ENCODE data around the gene FBRSL1.
"Not testable (repeated sequence)": the region's sequence is repeated elsewhere in the genome, so short reads cannot be mapped to it uniquely, and the experiment has no call there.

The FBRSL1 gene

GRCh38 chr12:132474799-132475303, 15.1 kb upstream of the FBRSL1 start:
- not testable (repeated sequence) for H3K27ac ChIP-seq (ENCODE audit: low read length); H3K4me1 ChIP-seq (ENCODE audit: insufficient read depth, low read length); H3K9me3 ChIP-seq (ENCODE audit: insufficient read depth, low read depth, low read length); H3K9ac ChIP-seq (ENCODE audit: low read depth, low read length); H3K4me3 ChIP-seq (ENCODE audit: low read length); H3K36me3 ChIP-seq (ENCODE audit: insufficient read depth, low read depth, low read length)
- peaks cover 56% of the 10 kb centered on the region for H3K27me3 ChIP-seq (ENCODE audit: insufficient read depth, low read length)

DNA sequence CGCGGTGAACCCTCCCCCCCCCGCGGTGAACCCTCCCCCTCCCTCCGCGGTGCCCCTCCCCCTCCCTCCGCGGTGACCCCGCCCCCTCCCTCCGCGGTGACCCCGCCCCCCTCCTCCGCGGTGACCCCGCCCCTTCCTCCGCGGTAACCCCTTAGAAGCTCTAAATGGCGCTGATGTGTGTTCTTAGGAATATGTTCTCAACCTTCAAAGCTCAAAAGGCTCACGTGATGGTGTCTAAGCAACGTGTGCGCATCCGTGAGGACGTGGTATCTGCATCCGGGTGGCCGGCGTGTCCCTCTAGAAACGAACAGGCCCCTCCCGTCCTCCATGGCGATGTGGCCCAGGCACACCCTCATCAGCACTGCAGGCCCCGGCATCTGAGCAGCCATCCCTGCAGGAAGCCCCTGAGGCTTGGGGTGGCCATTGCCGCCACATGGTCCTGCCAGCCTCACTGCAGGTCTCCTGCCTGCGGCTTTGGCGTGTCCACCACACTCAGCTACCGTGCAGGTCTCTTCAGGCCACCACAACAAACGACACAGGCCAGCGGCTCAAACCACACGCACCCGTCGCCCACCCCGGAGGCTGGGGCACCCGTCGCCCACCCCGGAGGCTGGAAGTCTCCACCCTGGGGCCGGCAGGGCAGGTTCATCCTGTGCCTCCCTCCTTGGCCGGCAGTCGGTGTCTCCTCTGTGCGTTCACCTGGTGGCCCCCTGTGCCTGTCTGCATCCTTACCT, 14.5 kb upstream of the FBRSL1 start:
- Histone ChIP-seq H3K9me3 (ENCODE audit: insufficient read depth, low read depth, low read length) (no peaks in the 10 kb centered on the region), H3K9ac (ENCODE audit: low read depth, low read length) (no peak overlapping the region), H3K36me3 (ENCODE audit: insufficient read depth, low read depth, low read length) (no peaks in the 10 kb centered on the region), H3K27me3 (ENCODE audit: insufficient read depth, low read length) (peaks cover 61% of the 10 kb centered on the region), H3K27ac (ENCODE audit: low read length) (no peak overlapping the region), H3K4me3 (ENCODE audit: low read length) (no peak overlapping the region), H3K4me1 (ENCODE audit: insufficient read depth, low read length) (no peaks in the 10 kb centered on the region)

GRCh38 chr12:132476038-132476414, 13.9 kb upstream of the FBRSL1 start:
- H3K27ac ChIP-seq (ENCODE audit: low read length), result no peak overlapping the region
- no peaks in the 10 kb centered on the region for H3K9me3 ChIP-seq (ENCODE audit: insufficient read depth, low read depth, low read length)
- H3K9ac ChIP-seq (ENCODE audit: low read depth, low read length), result no peak overlapping the region
- H3K4me3 ChIP-seq (ENCODE audit: low read length), result no peak overlapping the region
- H3K27me3 ChIP-seq (ENCODE audit: insufficient read depth, low read length), result peaks cover 64% of the 10 kb centered on the region
- H3K36me3 ChIP-seq (ENCODE audit: insufficient read depth, low read depth, low read length), result no peaks in the 10 kb centered on the region
- H3K4me1 ChIP-seq (ENCODE audit: insufficient read depth, low read length), result no peaks in the 10 kb centered on the region

- no peaks in the 10 kb centered on the region for H3K36me3 ChIP-seq (ENCODE audit: insufficient read depth, low read depth, low read length)
- H3K9me3 ChIP-seq (ENCODE audit: insufficient read depth, low read depth, low read length), result no peaks in the 10 kb centered on the region
- peaks cover 64% of the 10 kb centered on the region for H3K27me3 ChIP-seq (ENCODE audit: insufficient read depth, low read length)
- H3K9ac ChIP-seq (ENCODE audit: low read depth, low read length), result no peak overlapping the region
- no peaks in the 10 kb centered on the region for H3K4me1 ChIP-seq (ENCODE audit: insufficient read depth, low read length)
- H3K4me3 ChIP-seq (ENCODE audit: low read length), result no peak overlapping the region
- H3K27ac ChIP-seq (ENCODE audit: low read length), result no peak overlapping the region
Measured at GRCh38 chr12:132476421-132476820, 13.5 kb upstream of the FBRSL1 start.

DNA sequence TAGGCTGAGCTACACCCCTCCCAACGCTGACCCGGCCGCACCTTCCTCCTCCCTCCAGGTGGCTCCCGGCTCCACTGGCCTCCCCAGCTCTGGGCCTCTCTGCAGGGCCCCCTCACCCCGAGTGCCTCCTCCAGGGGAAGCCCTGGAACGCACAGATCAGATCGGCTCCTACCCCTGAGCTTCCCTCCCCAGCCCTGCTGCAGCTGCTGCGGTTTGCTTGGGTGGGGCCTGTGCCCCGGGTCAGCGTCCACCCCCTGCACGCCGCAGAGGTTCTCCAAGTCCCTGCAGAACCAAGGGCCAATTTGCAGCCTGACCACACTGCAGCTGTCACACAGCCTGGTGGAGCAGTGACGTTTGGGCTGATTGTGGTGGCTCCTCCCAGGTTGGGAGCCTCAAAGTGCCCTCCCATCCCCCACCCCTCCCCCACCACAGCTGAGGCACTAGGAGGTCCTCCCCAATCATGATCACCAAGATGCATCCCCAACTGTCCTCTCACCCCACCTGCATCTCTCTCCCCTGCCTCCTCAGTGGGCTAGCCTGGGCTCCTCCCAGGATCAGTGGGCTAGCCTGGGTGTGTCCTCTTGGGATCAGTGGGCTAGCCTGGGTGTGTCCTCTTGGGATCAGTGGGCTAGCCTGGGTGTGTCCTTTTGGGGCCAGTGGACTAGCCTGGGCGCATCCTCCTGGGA, 12.8 kb upstream of the FBRSL1 start:
- H3K27ac ChIP-seq (ENCODE audit: low read length), result no peak overlapping the region

DNA sequence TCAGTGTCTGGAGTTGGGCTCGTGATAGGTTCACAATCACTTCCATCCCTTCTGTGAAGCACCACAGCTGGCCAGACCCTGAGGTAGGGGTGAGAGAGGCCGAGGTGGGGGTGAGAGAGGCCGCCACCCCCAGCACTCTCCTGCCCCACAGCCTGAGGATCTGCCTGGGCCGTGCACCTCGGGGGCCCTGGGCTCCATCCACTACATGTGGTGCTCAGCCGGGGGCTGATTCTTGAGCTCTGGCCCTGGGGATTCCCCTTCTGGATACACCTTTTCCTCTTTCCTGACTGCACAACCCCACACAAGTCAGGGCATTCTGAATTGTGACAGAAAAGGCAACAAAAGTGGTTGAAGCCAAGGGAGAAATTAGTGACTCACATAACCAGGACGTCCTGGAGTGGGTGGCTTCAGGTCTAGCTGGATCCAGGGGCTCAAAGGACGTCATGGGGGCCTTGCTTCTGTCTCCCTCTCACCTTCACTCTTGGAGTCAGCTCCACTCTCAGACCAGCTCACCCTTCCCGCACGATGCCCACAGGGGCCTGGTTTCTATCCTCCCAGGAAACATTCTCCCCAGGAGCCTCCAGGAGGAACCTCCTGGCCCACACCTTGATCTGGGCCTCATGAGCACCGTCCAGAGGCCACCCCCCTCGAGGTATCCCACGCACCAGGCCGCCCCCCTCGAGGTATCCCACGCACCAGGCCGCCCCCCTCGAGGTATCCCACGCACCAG, 12.1 kb upstream of the FBRSL1 start:
- no peak overlapping the region for H3K4me3 ChIP-seq (ENCODE audit: low read length)
- no peaks in the 10 kb centered on the region for H3K9me3 ChIP-seq (ENCODE audit: insufficient read depth, low read depth, low read length)
- H3K27ac ChIP-seq (ENCODE audit: low read length), result no peak overlapping the region
- no peaks in the 10 kb centered on the region for H3K36me3 ChIP-seq (ENCODE audit: insufficient read depth, low read depth, low read length)
- no peaks in the 10 kb centered on the region for H3K4me1 ChIP-seq (ENCODE audit: insufficient read depth, low read length)
- no peak overlapping the region for H3K9ac ChIP-seq (ENCODE audit: low read depth, low read length)
- peaks cover 67% of the 10 kb centered on the region for H3K27me3 ChIP-seq (ENCODE audit: insufficient read depth, low read length)

More for the DNA sequence above, 12.8 kb upstream of the FBRSL1 start:
- no peaks in the 10 kb centered on the region for H3K36me3 ChIP-seq (ENCODE audit: insufficient read depth, low read depth, low read length)
- no peak overlapping the region for H3K9ac ChIP-seq (ENCODE audit: low read depth, low read length)
- H3K9me3 ChIP-seq (ENCODE audit: insufficient read depth, low read depth, low read length), result no peaks in the 10 kb centered on the region
- peaks cover 64% of the 10 kb centered on the region for H3K27me3 ChIP-seq (ENCODE audit: insufficient read depth, low read length)
- no peaks in the 10 kb centered on the region for H3K4me1 ChIP-seq (ENCODE audit: insufficient read depth, low read length)
- no peak overlapping the region for H3K4me3 ChIP-seq (ENCODE audit: low read length)

GRCh38 chr12:132478433-132478803, 11.5 kb upstream of the FBRSL1 start:
- Histone ChIP-seq H3K4me1 (ENCODE audit: insufficient read depth, low read length) (no peaks in the 10 kb centered on the region), H3K9ac (ENCODE audit: low read depth, low read length) (no peak overlapping the region), H3K9me3 (ENCODE audit: insufficient read depth, low read depth, low read length) (no peaks in the 10 kb centered on the region), H3K27ac (ENCODE audit: low read length) (no peak overlapping the region), H3K4me3 (ENCODE audit: low read length) (no peak overlapping the region), H3K36me3 (ENCODE audit: insufficient read depth, low read depth, low read length) (no peaks in the 10 kb centered on the region), H3K27me3 (ENCODE audit: insufficient read depth, low read length) (peaks cover 73% of the 10 kb centered on the region)

GRCh38 chr12:132478845-132479244, 11.1 kb upstream of the FBRSL1 start:
- H3K36me3 ChIP-seq (ENCODE audit: insufficient read depth, low read depth, low read length), result no peaks in the 10 kb centered on the region
- no peaks in the 10 kb centered on the region for H3K9me3 ChIP-seq (ENCODE audit: insufficient read depth, low read depth, low read length)
- no peak overlapping the region for H3K27ac ChIP-seq (ENCODE audit: low read length)
- peaks cover 77% of the 10 kb centered on the region for H3K27me3 ChIP-seq (ENCODE audit: insufficient read depth, low read length)
- H3K4me1 ChIP-seq (ENCODE audit: insufficient read depth, low read length), result no peaks in the 10 kb centered on the region
- no peak overlapping the region for H3K9ac ChIP-seq (ENCODE audit: low read depth, low read length)
- no peak overlapping the region for H3K4me3 ChIP-seq (ENCODE audit: low read length)

DNA sequence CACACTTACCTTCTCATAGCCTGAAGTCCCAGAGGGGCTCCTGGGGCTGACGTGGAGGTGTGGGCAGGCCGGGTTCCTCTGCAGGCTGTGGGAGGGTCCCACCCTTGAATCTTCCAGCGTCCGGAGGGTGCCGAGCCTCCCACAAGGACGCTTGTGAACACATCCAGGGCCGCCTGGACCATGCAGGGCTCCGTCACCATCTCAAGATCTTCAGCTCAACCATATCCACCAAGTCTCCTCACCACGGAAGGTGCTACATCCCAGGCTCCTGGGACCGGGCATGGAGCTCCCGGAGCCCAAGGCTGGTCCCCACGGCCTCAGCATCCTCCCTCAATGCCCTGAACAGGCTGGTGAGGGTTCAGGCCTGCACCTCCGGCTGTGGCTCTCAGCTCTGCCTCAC, 10.7 kb upstream of the FBRSL1 start:
- peaks cover 81% of the 10 kb centered on the region for H3K27me3 ChIP-seq (ENCODE audit: insufficient read depth, low read length)
- no peak overlapping the region for H3K9ac ChIP-seq (ENCODE audit: low read depth, low read length)
- no peak overlapping the region for H3K4me3 ChIP-seq (ENCODE audit: low read length)
- H3K4me1 ChIP-seq (ENCODE audit: insufficient read depth, low read length), result no peaks in the 10 kb centered on the region
- no peak overlapping the region for H3K27ac ChIP-seq (ENCODE audit: low read length)
- H3K36me3 ChIP-seq (ENCODE audit: insufficient read depth, low read depth, low read length), result no peaks in the 10 kb centered on the region
- no peaks in the 10 kb centered on the region for H3K9me3 ChIP-seq (ENCODE audit: insufficient read depth, low read depth, low read length)

- no peaks in the 10 kb centered on the region for H3K36me3 ChIP-seq (ENCODE audit: insufficient read depth, low read depth, low read length)
- no peaks in the 10 kb centered on the region for H3K9me3 ChIP-seq (ENCODE audit: insufficient read depth, low read depth, low read length)
- no peak overlapping the region for H3K9ac ChIP-seq (ENCODE audit: low read depth, low read length)
- peaks cover 89% of the 10 kb centered on the region for H3K27me3 ChIP-seq (ENCODE audit: insufficient read depth, low read length)
- H3K4me3 ChIP-seq (ENCODE audit: low read length), result no peak overlapping the region
- H3K4me1 ChIP-seq (ENCODE audit: insufficient read depth, low read length), result no peaks in the 10 kb centered on the region
- H3K27ac ChIP-seq (ENCODE audit: low read length), result no peak overlapping the region
Measured at GRCh38 chr12:132479938-132480622, 9.9 kb upstream of the FBRSL1 start.

GRCh38 chr12:132480623-132481132, 9.3 kb upstream of the FBRSL1 start:
- Histone ChIP-seq H3K27me3 (ENCODE audit: insufficient read depth, low read length) (peaks cover 95% of the 10 kb centered on the region), H3K4me3 (ENCODE audit: low read length) (no peak overlapping the region), H3K36me3 (ENCODE audit: insufficient read depth, low read depth, low read length) (no peaks in the 10 kb centered on the region), H3K9me3 (ENCODE audit: insufficient read depth, low read depth, low read length) (no peaks in the 10 kb centered on the region), H3K9ac (ENCODE audit: low read depth, low read length) (no peak overlapping the region), H3K4me1 (ENCODE audit: insufficient read depth, low read length) (no peaks in the 10 kb centered on the region), H3K27ac (ENCODE audit: low read length) (no peak overlapping the region)

Measured in iPS-20b (cell line).